SU-DHL-6 (cell line): ENCODE data around the gene BAZ1A.

Experiments used
- CTCF ChIP-seq: fragments of 200-600 bp; sonication (generic); IDR thresholded peaks from one replicate; pipeline ENCODE4 v1.5.1; 2017; ENCODE audit warnings: antibody characterized with exemption, mild to moderate bottlenecking, low read length, moderate library complexity; ENCODE audit not compliant: insufficient read depth, poor library complexity, severe bottlenecking
- EZH2phosphoT487 ChIP-seq: fragments of 200-600 bp; sonication (generic), shearing (Covaris generic); conservative IDR thresholded peaks from 2 replicates; pipeline ENCODE4 v1.6.1; 2018; ENCODE audit warnings: mild to moderate bottlenecking, antibody characterized with exemption, low read length, moderate library complexity, mixed read lengths

- TF ChIP-seq CTCF (no peak), EZH2phosphoT487 (no peak)
These were observed 162.0 kb downstream of the BAZ1A start for GRCh38 chr14:34713122-34713680.
